Measurements from ENCODE around the gene CLDND1.

Gene CLDND1

GRCh38 chr3:98529856-98530459, 7.3 kb upstream of the CLDND1 start:
- no peak for TF ChIP-seq CTCF (IDR thresholded peaks at IDR 0.05)
- Mint-ChIP-seq H3K27ac (no peak overlapping the region), H3K36me3 (ENCODE audit: low read depth) (no peaks in the 10 kb centered on the region), H3K4me1 (peaks cover 17% of the 10 kb centered on the region), H3K4me3 (no peak overlapping the region), H3K9me3 (no peaks in the 10 kb centered on the region), H3K27me3 (ENCODE audit: low read depth, poor library complexity) (no peaks in the 10 kb centered on the region)
- no peak for DNase-seq

GRCh38 chr3:98528474-98529346, 6.0 kb upstream of the CLDND1 start:
- H3K4me1 Mint-ChIP-seq = peaks cover 17% of the 10 kb centered on the region
- H3K9me3 Mint-ChIP-seq = no peaks in the 10 kb centered on the region
- no peak overlapping the region for H3K27ac Mint-ChIP-seq
- no peak for DNase-seq
- H3K4me3 Mint-ChIP-seq = no peak overlapping the region
- H3K36me3 Mint-ChIP-seq (ENCODE audit: low read depth) = no peaks in the 10 kb centered on the region
- no peaks in the 10 kb centered on the region for H3K27me3 Mint-ChIP-seq (ENCODE audit: low read depth, poor library complexity)
- TF ChIP-seq CTCF (IDR thresholded peaks at IDR 0.05) = no peak

- H3K4me3 Mint-ChIP-seq = no peak overlapping the region
- H3K27ac Mint-ChIP-seq = no peak overlapping the region
- H3K36me3 Mint-ChIP-seq (ENCODE audit: low read depth) = peaks cover 8% of the 10 kb centered on the region
- peaks cover 33% of the 10 kb centered on the region for H3K4me1 Mint-ChIP-seq
- H3K9me3 Mint-ChIP-seq = no peaks in the 10 kb centered on the region
- no peak for TF ChIP-seq CTCF (IDR thresholded peaks at IDR 0.05)
- H3K27me3 Mint-ChIP-seq (ENCODE audit: low read depth, poor library complexity) = no peaks in the 10 kb centered on the region
- DNase-seq = no peak
These were observed 2.8 kb upstream of the CLDND1 start for GRCh38 chr3:98525494-98525893.

GRCh38 chr3:98521897-98522543, 682 bp downstream of the CLDND1 start:
- peaks cover 30% of the 10 kb centered on the region for H3K4me1 Mint-ChIP-seq
- peak; percentile 32 for DNase-seq
- TF ChIP-seq CTCF (IDR thresholded peaks at IDR 0.05) = no peak
- H3K27ac Mint-ChIP-seq = peak overlapping the region; percentile 88
- H3K36me3 Mint-ChIP-seq (ENCODE audit: low read depth) = peaks cover 36% of the 10 kb centered on the region
- H3K9me3 Mint-ChIP-seq = no peaks in the 10 kb centered on the region
- no peaks in the 10 kb centered on the region for H3K27me3 Mint-ChIP-seq (ENCODE audit: low read depth, poor library complexity)
- H3K4me3 Mint-ChIP-seq = peak overlapping the region; percentile 94

- H3K36me3 Mint-ChIP-seq (ENCODE audit: low read depth) = peaks cover 55% of the 10 kb centered on the region
- no peak for TF ChIP-seq CTCF (IDR thresholded peaks at IDR 0.05)
- no peak overlapping the region for H3K4me3 Mint-ChIP-seq
- no peak overlapping the region for H3K27ac Mint-ChIP-seq
- DNase-seq = no peak
- H3K9me3 Mint-ChIP-seq = no peaks in the 10 kb centered on the region
- H3K4me1 Mint-ChIP-seq = peaks cover 30% of the 10 kb centered on the region
- H3K27me3 Mint-ChIP-seq (ENCODE audit: low read depth, poor library complexity) = no peaks in the 10 kb centered on the region
These were observed 3.4 kb downstream of the CLDND1 start for GRCh38 chr3:98519351-98519750.
